ENCODE results near the gene SLC5A12.
"Not testable (repeated sequence)": the region's sequence is repeated elsewhere in the genome, so short reads cannot be mapped to it uniquely, and the experiment has no call there.

SLC5A12 gene

DNA sequence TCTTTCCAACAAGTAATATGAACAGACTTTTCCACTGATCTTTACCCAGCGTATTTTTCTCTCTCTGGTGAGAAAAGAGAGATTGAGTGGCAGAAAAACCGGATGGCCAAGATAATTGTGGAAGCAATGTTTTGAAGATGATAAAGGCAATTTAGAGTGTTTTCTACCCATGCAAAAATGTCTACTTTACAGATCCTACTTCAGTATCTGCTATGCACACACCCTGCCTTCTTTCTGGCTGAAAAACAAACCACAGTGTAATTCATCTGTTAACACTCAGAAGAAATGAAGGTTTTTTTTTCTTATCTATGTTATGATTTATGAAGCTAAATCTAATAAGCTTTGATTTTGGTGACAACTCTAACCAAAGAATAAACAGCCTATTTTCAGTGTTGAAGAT, 56.8 kb downstream of the SLC5A12 start:
- TF ChIP-seq MYC (IDR thresholded peaks at IDR 0.05; ENCODE audit: low read depth, low read length) (no peak), POLR2A (IDR thresholded peaks at IDR 0.05; ENCODE audit: extremely low read depth, insufficient read length) (no peak)
- TF ChIP-seq, protein P1, sequence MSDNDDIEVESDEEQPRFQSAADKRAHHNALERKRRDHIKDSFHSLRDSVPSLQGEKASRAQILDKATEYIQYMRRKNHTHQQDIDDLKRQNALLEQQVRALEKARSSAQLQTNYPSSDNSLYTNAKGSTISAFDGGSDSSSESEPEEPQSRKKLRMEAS (IDR thresholded peaks at IDR 0.05; ENCODE audit: low read depth, low read length) = no peak
- TF ChIP-seq, protein P2, sequence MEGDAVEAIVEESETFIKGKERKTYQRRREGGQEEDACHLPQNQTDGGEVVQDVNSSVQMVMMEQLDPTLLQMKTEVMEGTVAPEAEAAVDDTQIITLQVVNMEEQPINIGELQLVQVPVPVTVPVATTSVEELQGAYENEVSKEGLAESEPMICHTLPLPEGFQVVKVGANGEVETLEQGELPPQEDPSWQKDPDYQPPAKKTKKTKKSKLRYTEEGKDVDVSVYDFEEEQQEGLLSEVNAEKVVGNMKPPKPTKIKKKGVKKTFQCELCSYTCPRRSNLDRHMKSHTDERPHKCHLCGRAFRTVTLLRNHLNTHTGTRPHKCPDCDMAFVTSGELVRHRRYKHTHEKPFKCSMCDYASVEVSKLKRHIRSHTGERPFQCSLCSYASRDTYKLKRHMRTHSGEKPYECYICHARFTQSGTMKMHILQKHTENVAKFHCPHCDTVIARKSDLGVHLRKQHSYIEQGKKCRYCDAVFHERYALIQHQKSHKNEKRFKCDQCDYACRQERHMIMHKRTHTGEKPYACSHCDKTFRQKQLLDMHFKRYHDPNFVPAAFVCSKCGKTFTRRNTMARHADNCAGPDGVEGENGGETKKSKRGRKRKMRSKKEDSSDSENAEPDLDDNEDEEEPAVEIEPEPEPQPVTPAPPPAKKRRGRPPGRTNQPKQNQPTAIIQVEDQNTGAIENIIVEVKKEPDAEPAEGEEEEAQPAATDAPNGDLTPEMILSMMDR (IDR thresholded peaks at IDR 0.05; ENCODE audit: low read depth, low read length) = no peak
- no peak overlapping the region for H3K4me3 ChIP-seq (ENCODE audit: low read depth, low read length)
- DNase-seq (ENCODE audit: low read depth) = no peak

DNA sequence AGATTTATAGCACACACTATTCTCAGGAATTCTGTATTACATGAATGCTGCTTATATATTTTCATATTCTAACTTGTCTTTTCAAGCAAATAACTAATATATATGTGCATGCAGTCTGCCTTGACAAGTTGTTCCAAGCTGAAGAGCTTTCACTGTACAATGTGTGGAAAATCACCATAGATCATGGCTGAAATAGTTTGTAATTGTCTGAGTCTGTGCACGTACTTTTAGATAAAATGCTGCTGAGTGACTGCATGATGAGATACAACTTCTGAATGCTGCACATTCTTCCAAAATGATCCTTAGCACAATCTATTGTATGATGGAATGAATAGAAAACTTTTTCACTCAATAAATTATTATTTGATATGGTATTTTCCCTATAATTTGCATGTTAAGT, 58.9 kb downstream of the SLC5A12 start:
- TF ChIP-seq, protein P2 (IDR thresholded peaks at IDR 0.05; ENCODE audit: low read depth, low read length) = no peak
- TF ChIP-seq, protein P1 (IDR thresholded peaks at IDR 0.05; ENCODE audit: low read depth, low read length) = no peak
- no peak for TF ChIP-seq MYC (IDR thresholded peaks at IDR 0.05; ENCODE audit: low read depth, low read length)
- TF ChIP-seq POLR2A (IDR thresholded peaks at IDR 0.05; ENCODE audit: extremely low read depth, insufficient read length) = no peak
- DNase-seq (ENCODE audit: low read depth) = no peak
- no peak overlapping the region for H3K4me3 ChIP-seq (ENCODE audit: low read depth, low read length)

DNA sequence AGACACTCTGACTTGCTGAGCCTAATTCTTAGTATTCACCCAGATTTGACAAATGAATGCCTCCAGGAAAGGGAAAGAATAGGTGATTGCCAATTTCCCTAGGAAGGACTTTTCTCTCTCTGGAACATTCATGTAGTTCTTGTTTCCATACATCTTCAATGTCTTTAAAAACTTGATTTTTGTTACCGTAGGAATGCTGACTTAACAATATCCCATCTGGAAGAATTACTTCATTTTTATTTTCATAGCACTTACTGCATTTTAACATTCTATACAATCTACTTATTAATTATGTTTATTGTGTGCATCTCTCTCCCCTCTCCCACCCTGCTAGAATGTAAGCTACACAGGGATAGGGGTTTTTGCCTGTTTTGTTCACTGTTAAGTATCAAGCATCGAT, 66.6 kb downstream of the SLC5A12 start:
- DNase-seq (ENCODE audit: low read depth) = no peak
- H3K4me3 ChIP-seq (ENCODE audit: low read depth, low read length) = no peak overlapping the region
- TF ChIP-seq MYC (IDR thresholded peaks at IDR 0.05; ENCODE audit: low read depth, low read length) = no peak
- TF ChIP-seq POLR2A (IDR thresholded peaks at IDR 0.05; ENCODE audit: extremely low read depth, insufficient read length) = no peak
- TF ChIP-seq, protein P2 (IDR thresholded peaks at IDR 0.05; ENCODE audit: low read depth, low read length) = no peak

DNA sequence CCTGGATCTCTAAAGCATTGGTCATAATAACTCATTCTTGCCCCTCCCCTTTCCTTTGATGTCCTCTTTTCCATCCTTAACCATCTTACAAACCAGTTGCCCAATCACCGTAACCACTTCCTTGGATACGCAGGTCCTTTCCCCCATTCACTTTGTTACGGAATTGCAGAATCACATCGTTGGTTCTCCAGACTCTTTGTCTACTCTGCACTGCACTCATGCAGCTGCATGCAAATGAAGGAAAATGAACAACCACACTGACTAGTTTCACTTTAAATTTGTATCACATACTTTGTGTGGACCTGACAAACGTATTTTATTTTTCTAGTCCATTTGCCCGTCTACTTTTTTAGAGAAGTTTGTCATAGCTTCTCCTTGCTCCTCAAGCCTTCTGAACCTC, 69.9 kb downstream of the SLC5A12 start:
- peak; percentile 5 for DNase-seq (ENCODE audit: low read depth)
- no peak for TF ChIP-seq POLR2A (IDR thresholded peaks at IDR 0.05; ENCODE audit: extremely low read depth, insufficient read length)
- no peak for TF ChIP-seq MYC (IDR thresholded peaks at IDR 0.05; ENCODE audit: low read depth, low read length)
- TF ChIP-seq, protein P2 (IDR thresholded peaks at IDR 0.05; ENCODE audit: low read depth, low read length) = no peak
- TF ChIP-seq, protein P1 (IDR thresholded peaks at IDR 0.05; ENCODE audit: low read depth, low read length) = no peak
- no peak overlapping the region for H3K4me3 ChIP-seq (ENCODE audit: low read depth, low read length)

DNA sequence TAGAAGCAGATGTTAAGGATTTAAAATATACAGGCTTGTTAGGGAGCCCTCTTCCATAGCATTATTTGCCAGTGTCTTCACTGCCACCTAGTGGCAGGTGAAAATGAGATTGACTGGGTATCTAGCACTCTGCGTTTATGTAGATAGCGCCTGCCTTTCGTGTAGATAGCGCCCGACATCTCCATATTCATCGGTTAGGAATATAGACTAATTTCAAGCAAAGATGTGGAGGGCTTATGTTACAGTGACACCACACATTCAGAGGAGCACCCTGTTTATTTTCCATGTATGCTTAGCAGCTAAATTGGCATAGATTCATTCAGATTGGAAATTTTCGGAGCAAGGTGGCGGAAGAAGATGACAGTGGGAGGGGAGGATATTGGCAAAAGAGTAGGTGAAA, 72.0 kb downstream of the SLC5A12 start:
- peak; percentile 66 for DNase-seq (ENCODE audit: low read depth)
- no peak overlapping the region for H3K4me3 ChIP-seq (ENCODE audit: low read depth, low read length)
- TF ChIP-seq, protein P2 (IDR thresholded peaks at IDR 0.05; ENCODE audit: low read depth, low read length) = peak; percentile 69
- no peak for TF ChIP-seq POLR2A (IDR thresholded peaks at IDR 0.05; ENCODE audit: extremely low read depth, insufficient read length)
- TF ChIP-seq, protein P1 (IDR thresholded peaks at IDR 0.05; ENCODE audit: low read depth, low read length) = no peak

DNA sequence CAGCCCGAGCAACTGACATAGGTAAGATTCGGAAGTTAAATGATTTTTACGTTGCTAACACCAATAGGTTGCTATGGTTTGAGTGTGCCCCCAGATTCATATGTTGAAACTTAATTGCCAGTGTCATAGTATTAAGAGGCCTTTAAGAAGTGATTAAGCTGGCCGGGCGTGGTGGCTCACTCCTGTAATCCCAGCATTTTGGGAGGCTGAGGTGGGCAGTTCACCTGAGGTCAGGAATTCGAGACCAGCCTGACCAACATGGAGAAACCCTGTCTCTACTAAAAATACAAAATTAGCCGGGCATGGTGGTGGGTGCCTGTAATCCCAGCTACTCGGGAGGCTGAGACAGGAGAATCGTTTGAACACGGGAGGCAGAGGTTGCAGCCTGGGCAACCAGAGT, 78.5 kb downstream of the SLC5A12 start:
- not testable (repeated sequence) for H3K4me3 ChIP-seq (ENCODE audit: low read depth, low read length); DNase-seq (ENCODE audit: low read depth)

Measured in NB4 (cell line).